HepG2 (cell line): ENCODE results near the gene CAPN11. TPM values are rescaled to one million over a fixed set of nuclear protein-coding genes. Genes with fewer than 3 reads are reported as not detected.

ENCODE experiments used
- ATAC-seq: fragments of 200-7000 bp; cut with Tn5 transposase; 3 replicates; pipeline ENCODE4 v1.9.1; 2020; ENCODE audit warnings: mild to moderate bottlenecking, moderate library complexity
- BruUV-seq: library from RNA; stranded (reverse); fragments of 400-500 nt; replicated peaks from 2 replicates; lab custom pipeline; 2021; lab: Mats Ljungman, UMichigan
- CTCF ChIA-PET: fragments of 300-600 bp; formaldehyde crosslinking; extraction: SDS; loops from one replicate; lab custom pipeline; 2021; ENCODE audit warnings: low total read pairs, inconsistent platforms, low intra/inter-chr PET ratio; lab: Yijun Ruan, JAX
- POLR2A ChIA-PET: fragments of 350-600 bp; sonication (Branson Sonifier 250); formaldehyde crosslinking; loops from one replicate; lab custom pipeline; 2020; ENCODE audit warnings: antibody characterized with exemption, inconsistent platforms; lab: Yijun Ruan, JAX
- DNase-seq: peaks from one replicate; pipeline ENCODE4 v3.0.0-alpha.2; 2015; ENCODE audit warnings: low spot score
- FAIRE-seq: peaks from 3 replicates; lab custom pipeline; 2011; peaks lifted over from hg19 to GRCh38; lab: Jason Lieb, UNC
- H2AFZ ChIP-seq: one replicate; pipeline ENCODE4 v1.6.1; 2011; ENCODE audit warnings: low read length, inconsistent platforms
- H3K27ac ChIP-seq: fragments of 300-600 bp; 3 replicates; pipeline ENCODE4 v1.8.0; 2011; ENCODE audit warnings: mixed run types, mild to moderate bottlenecking, mixed read lengths, low read length, inconsistent platforms; ENCODE audit not compliant: insufficient read depth; ENCODE audit errors: extremely low read length
- H3K27me3 ChIP-seq, 2 experiments: fragments of 200-600 bp in 1 of 2; 2 replicates in 1 of 2; 3 replicates in 1 of 2; pipeline versions ENCODE4 v1.6.0 to v1.8.0; 2011; ENCODE audit warnings: low read length in 2 of 2, mild to moderate bottlenecking in 2 of 2, moderate library complexity in 2 of 2, inconsistent platforms in 1 of 2; ENCODE audit not compliant: insufficient read depth in 2 of 2, control insufficient read depth in 1 of 2
- H3K36me3 ChIP-seq, 2 experiments: fragments of 200-600 bp in 1 of 2; replicated peaks in 1 of 2; 2 replicates in 1 of 2; 3 replicates in 1 of 2; pipeline versions ENCODE4 v1.5.1 to v1.8.0; 2011; ENCODE audit warnings: low read length in 2 of 2, inconsistent platforms in 1 of 2; ENCODE audit not compliant: insufficient read depth in 2 of 2, control insufficient read depth in 1 of 2
- H3K4me1 ChIP-seq: 2 replicates; pipeline ENCODE4 v1.5.1; 2012; ENCODE audit warnings: low read length, inconsistent platforms; ENCODE audit not compliant: insufficient read depth
- H3K4me2 ChIP-seq: 2 replicates; pipeline ENCODE4 v1.6.0; 2011; ENCODE audit warnings: low read depth, low read length, inconsistent platforms
- H3K4me3 ChIP-seq, 3 experiments: fragments of 200-600 bp in 1 of 3; sonication (generic), shearing (Covaris generic) in 1 of 3; replicated peaks in 1 of 3; 2 replicates each; pipeline ENCODE4 v1.5.1; 2011 to 2016; ENCODE audit warnings: low read length in 3 of 3, inconsistent platforms in 2 of 3, low read depth in 2 of 3, mild to moderate bottlenecking in 2 of 3, control low read depth in 1 of 3, mixed read lengths in 1 of 3; ENCODE audit not compliant: insufficient read depth in 1 of 3
- H3K79me2 ChIP-seq: one replicate; pipeline ENCODE4 v1.6.1; 2011; ENCODE audit warnings: low read length, inconsistent platforms; ENCODE audit not compliant: insufficient read depth
- H3K9ac ChIP-seq: 2 replicates; pipeline ENCODE4 v1.6.0; 2011; ENCODE audit warnings: mild to moderate bottlenecking, low read depth, low read length, inconsistent platforms; ENCODE audit not compliant: insufficient read depth
- H3K9me3 ChIP-seq: 2 replicates; pipeline ENCODE4 v1.5.1; 2012; ENCODE audit warnings: mild to moderate bottlenecking, low read length
- H4K20me1 ChIP-seq: 2 replicates; pipeline ENCODE4 v1.6.0; 2011; ENCODE audit warnings: inconsistent platforms, mild to moderate bottlenecking, low read length, moderate library complexity; ENCODE audit not compliant: insufficient read depth
- CSRNP2 ChIP-seq: sonication (generic); formaldehyde crosslinking; conservative IDR thresholded peaks from 2 replicates; pipeline ENCODE4 v1.8.0; 2022; ENCODE audit warnings: low read depth, missing genetic modification reagents
- ISX ChIP-seq: sonication (generic); formaldehyde crosslinking; conservative IDR thresholded peaks from 2 replicates; pipeline ENCODE4 v1.5.0; 2020; ENCODE audit warnings: missing genetic modification reagents
- JUND ChIP-seq: sonication (generic); formaldehyde crosslinking; IDR thresholded peaks from 2 replicates; pipeline ENCODE4 v1.8.0; 2022; ENCODE audit warnings: mild to moderate bottlenecking, missing genetic modification reagents
- NR2F2 ChIP-seq: IDR thresholded peaks from 2 replicates; pipeline ENCODE4 v1.6.1; 2012; ENCODE audit warnings: low read depth, inconsistent platforms, borderline replicate concordance
- PRDM15 ChIP-seq: sonication (generic); formaldehyde crosslinking; IDR thresholded peaks from 2 replicates; pipeline ENCODE4 v1.4.0; 2020; ENCODE audit warnings: missing genetic modification reagents
- SRY ChIP-seq: sonication (generic); formaldehyde crosslinking; IDR thresholded peaks from 2 replicates; pipeline ENCODE4 v1.8.0; 2022; ENCODE audit warnings: mild to moderate bottlenecking, missing genetic modification reagents
- TMF1 ChIP-seq: sonication (generic); formaldehyde crosslinking; IDR thresholded peaks from 2 replicates; pipeline ENCODE4 v1.8.1; 2022; ENCODE audit warnings: low read depth, missing genetic modification reagents
- ZFP82 ChIP-seq: sonication (generic); formaldehyde crosslinking; IDR thresholded peaks from 2 replicates; pipeline ENCODE4 v1.5.1; 2020; ENCODE audit warnings: mild to moderate bottlenecking, missing genetic modification reagents, borderline replicate concordance
- ZKSCAN5 ChIP-seq: sonication (generic); formaldehyde crosslinking; IDR thresholded peaks from 2 replicates; pipeline ENCODE4 v1.5.1; 2020; ENCODE audit warnings: mild to moderate bottlenecking, missing genetic modification reagents
- ZNF121 ChIP-seq: sonication (generic); formaldehyde crosslinking; IDR thresholded peaks from 2 replicates; pipeline ENCODE4 v1.5.0; 2020; ENCODE audit warnings: mild to moderate bottlenecking, missing genetic modification reagents
- ZNF362 ChIP-seq: sonication (generic); formaldehyde crosslinking; IDR thresholded peaks from 2 replicates; pipeline ENCODE4 v1.4.0; 2020; ENCODE audit warnings: missing genetic modification reagents, mild to moderate bottlenecking, borderline replicate concordance
- ZNF547 ChIP-seq: sonication (generic); formaldehyde crosslinking; IDR thresholded peaks from 2 replicates; pipeline ENCODE4 v1.5.1; 2020; ENCODE audit warnings: mild to moderate bottlenecking, missing genetic modification reagents
- ZNF766 ChIP-seq: sonication (generic); formaldehyde crosslinking; IDR thresholded peaks from 2 replicates; pipeline ENCODE4 v1.5.0; 2020; ENCODE audit warnings: missing genetic modification reagents, borderline replicate concordance
- WGBS: methylation state at CpG from one replicate; pipeline ENCODE4 v1.1.6; 2017; ENCODE audit warnings: low lambda C conversion rate; 5-methylcytosine and 5-hydroxymethylcytosine counted together
- in situ Hi-C: cut with HindIII; loops from 2 replicates; pipeline ENCODE4 v1.10.0; 2017; ENCODE audit warnings: low pct_unique_long_range_greater_than_20kb; ENCODE audit not compliant: extremely low pct_ligation_motif_present
- intact Hi-C: fragments of 100-400 bp; cut with micrococcal nuclease; formaldehyde crosslinking; loops from one replicate; pipeline ENCODE4 v1.10.0; 2022; ENCODE audit not compliant: unreplicated experiment
- polyA plus RNA-seq, 8 experiments: library from polyadenylated mRNA; depleted of rRNA in 3 of 8; stranded (reverse) in 7 of 8; unstranded in 1 of 8; fragments of >200 nt; fragmentation: Illumina TruSeq in 4 of 8; extraction: Trizol in 4 of 8; gene quantifications; 2 replicates each; pipeline versions ENCODE4 v1.2.1 to v1.2.3, GENCODE V29; 2011 to 2016; ENCODE audit warnings: low read depth in 4 of 8, missing spikeins in 1 of 8, mixed read lengths in 1 of 8; ENCODE audit not compliant: insufficient read depth in 1 of 8
- total RNA-seq, 5 experiments: library from RNA; depleted of rRNA; stranded (reverse); fragments of >200 nt; fragmentation: Illumina TruSeq; extraction: Trizol; gene quantifications; 2 replicates each; pipeline ENCODE4 v1.2.3, GENCODE V29; 2016; ENCODE audit warnings: low read depth in 1 of 5
- TF ChIP-seq, protein P1 (sequence below): sonication (generic); formaldehyde crosslinking; IDR thresholded peaks from 2 replicates; pipeline ENCODE4 v1.5.1; 2020; ENCODE audit warnings: mild to moderate bottlenecking, missing genetic modification reagents
- TF ChIP-seq, protein P2 (sequence below): sonication (generic); formaldehyde crosslinking; IDR thresholded peaks from 2 replicates; pipeline ENCODE4 v1.4.0; 2020; ENCODE audit warnings: missing genetic modification reagents

The CAPN11 gene
- total and polyA plus RNA-seq, 2 of the 13 experiments (the other 11 are each of a cell fraction or from before 2014, with no cell fraction given), result 0.07 to 0.11 TPM

DNA sequence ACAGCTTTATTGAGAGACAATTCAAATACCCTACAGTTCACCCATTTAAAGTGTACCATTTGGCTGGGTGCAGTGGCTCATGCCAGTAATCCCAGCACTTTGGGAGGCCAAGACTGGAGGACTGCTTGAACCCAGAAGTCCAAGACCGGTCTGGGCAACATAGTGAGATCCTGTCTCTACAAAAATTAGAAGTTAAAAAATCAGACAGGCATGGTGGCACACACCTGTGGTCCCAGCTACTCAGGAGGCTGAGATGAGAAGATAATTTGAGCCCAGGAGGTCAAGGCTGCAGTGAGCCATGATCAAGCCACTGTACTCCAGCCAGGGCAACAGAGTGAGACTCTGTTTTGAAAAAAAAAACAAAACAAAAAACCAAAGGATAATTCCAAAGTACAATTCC lies 8.9 kb downstream of the CAPN11 start:
- Histone ChIP-seq H3K79me2 (no peaks in the 10 kb centered on the region), H3K36me3 (no peaks in the 10 kb centered on the region), H2AFZ (no peak overlapping the region), H3K4me3 (no peak overlapping the region), H3K27ac (no peak overlapping the region), H3K9me3 (no peaks in the 10 kb centered on the region), H3K27me3 (peaks cover 7 to 49% of the 10 kb centered on the region in 2 experiments; a peak in 4 of 5 replicates), H3K4me1 (peaks cover 54% of the 10 kb centered on the region), H3K4me2 (no peak overlapping the region), H3K9ac (no peak overlapping the region), H4K20me1 (no peaks in the 10 kb centered on the region)
- ChIA-PET CTCF (no interaction called here), POLR2A (interaction anchor here (1.4 kb wide), 2 partner anchors 78 to 79 kb away, joined by 3 to 4 read pairs; partner anchors contain the start of gene HSP90AB1)
- 94% methylated on average over 1 of the region's 1 CpG for WGBS
- intact Hi-C loops (no loop called here), in situ Hi-C loops (no loop called here)
- no peak for ATAC-seq
- DNase-seq, result no peak
- BruUV-seq, result no TSS peak
- FAIRE-seq, result no peak
- TF ChIP-seq TMF1 (CRISPR knock-in tag), result no peak
- TF ChIP-seq ZKSCAN5, result no peak
- no peak for TF ChIP-seq NR2F2
- TF ChIP-seq ZNF362 (CRISPR knock-in tag), result peak; percentile 65; the same call in 1 of the 2 replicates
- no peak for TF ChIP-seq ZNF547
- TF ChIP-seq, protein P1, sequence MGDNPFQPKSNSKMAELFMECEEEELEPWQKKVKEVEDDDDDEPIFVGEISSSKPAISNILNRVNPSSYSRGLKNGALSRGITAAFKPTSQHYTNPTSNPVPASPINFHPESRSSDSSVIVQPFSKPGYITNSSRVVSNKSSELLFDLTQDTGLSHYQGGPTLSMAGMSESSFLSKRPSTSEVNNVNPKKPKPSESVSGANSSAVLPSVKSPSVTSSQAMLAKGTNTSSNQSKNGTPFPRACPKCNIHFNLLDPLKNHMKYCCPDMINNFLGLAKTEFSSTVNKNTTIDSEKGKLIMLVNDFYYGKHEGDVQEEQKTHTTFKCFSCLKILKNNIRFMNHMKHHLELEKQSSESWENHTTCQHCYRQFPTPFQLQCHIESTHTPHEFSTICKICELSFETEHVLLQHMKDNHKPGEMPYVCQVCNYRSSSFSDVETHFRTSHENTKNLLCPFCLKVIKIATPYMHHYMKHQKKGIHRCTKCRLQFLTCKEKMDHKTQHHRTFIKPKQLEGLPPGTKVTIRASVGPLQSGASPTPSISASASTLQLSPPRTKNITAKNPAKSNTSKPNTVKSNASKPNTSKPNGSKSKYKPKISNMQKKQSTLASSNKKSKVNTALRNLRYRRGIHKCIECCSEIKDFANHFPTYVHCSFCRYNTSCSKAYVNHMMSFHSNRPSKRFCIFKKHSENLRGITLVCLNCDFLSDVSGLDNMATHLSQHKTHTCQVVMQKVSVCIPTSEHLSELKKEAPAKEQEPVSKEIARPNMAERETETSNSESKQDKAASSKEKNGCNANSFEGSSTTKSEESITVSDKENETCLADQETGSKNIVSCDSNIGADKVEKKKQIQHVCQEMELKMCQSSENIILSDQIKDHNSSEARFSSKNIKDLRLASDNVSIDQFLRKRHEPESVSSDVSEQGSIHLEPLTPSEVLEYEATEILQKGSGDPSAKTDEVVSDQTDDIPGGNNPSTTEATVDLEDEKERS (CRISPR knock-in tag), result 0 out of 2 replicates have a peak, but pooled peaks have one; percentile 26
- TF ChIP-seq ZNF121 (CRISPR knock-in tag), result peak; percentile 94
- TF ChIP-seq ZNF766 (CRISPR knock-in tag), result no peak
- no peak for TF ChIP-seq ISX (CRISPR knock-in tag)
- no peak for TF ChIP-seq ZFP82 (CRISPR knock-in tag)
- no peak for TF ChIP-seq CSRNP2 (CRISPR knock-in tag)
- TF ChIP-seq, protein P2, sequence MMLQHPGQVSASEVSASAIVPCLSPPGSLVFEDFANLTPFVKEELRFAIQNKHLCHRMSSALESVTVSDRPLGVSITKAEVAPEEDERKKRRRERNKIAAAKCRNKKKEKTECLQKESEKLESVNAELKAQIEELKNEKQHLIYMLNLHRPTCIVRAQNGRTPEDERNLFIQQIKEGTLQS, result no peak
- no peak for TF ChIP-seq PRDM15 (CRISPR knock-in tag)
- no peak for TF ChIP-seq SRY
- TF ChIP-seq JUND (CRISPR knock-in tag), result no peak
